Thoracic aorta (tissue), 2 donors: ENCODE data around the gene C19orf53. TPM values are rescaled to one million over a fixed set of nuclear protein-coding genes. Genes with fewer than 3 reads are reported as not detected.

ENCODE experiments used
- ATAC-seq: fragments of 150-250 bp; one replicate; pipeline ENCODE4 v1.8.0; 2017; ENCODE audit warnings: low read depth; ENCODE audit not compliant: insufficient number of reproducible peaks, low FRiP score
- DNase-seq: peaks from one replicate; pipeline ENCODE4 v3.0.0-alpha.2; 2020; ENCODE audit warnings: low spot score
- H3K27ac ChIP-seq, 2 donors: fragments of 200-600 bp; sonication (generic); 1 replicate in 1 of 2; 2 replicates in 1 of 2; pipeline ENCODE4 v1.5.1; 2016; ENCODE audit warnings: mild to moderate bottlenecking in 2 of 2, moderate library complexity in 2 of 2
- H3K27me3 ChIP-seq: fragments of 200-600 bp; sonication (generic); replicated peaks from 2 replicates; pipeline ENCODE4 v1.6.0; 2016; ENCODE audit warnings: mild to moderate bottlenecking; ENCODE audit not compliant: insufficient read depth
- H3K36me3 ChIP-seq: fragments of 200-600 bp; sonication (generic); one replicate; pipeline ENCODE4 v1.5.1; 2016
- H3K4me1 ChIP-seq, 2 donors: fragments of 200-600 bp; sonication (generic); 1 replicate in 1 of 2; 2 replicates in 1 of 2; pipeline versions ENCODE4 v1.5.1 to v1.6.0; 2016; ENCODE audit warnings: low read depth in 2 of 2, mild to moderate bottlenecking in 1 of 2; ENCODE audit not compliant: control insufficient read depth in 1 of 2
- H3K4me3 ChIP-seq: fragments of 200-600 bp; sonication (generic); 2 replicates; pipeline ENCODE4 v1.5.1; 2016; ENCODE audit warnings: mild to moderate bottlenecking
- H3K9me3 ChIP-seq: fragments of 200-600 bp; sonication (generic); 2 replicates; pipeline ENCODE4 v1.5.1; 2016
- total RNA-seq, 2 donors: library from RNA; depleted of rRNA; stranded (reverse); fragments of >200 nt; gene quantifications; one replicate each; pipeline versions ENCODE4 v1.1.0 to v1.2.3, GENCODE V29; 2016
- TF ChIP-seq, protein P1 (sequence below): fragments of 200-600 bp; sonication (generic); IDR thresholded peaks from one replicate; pipeline ENCODE4 v1.5.1; 2019; ENCODE audit warnings: antibody characterized with exemption

The C19orf53 gene
- total RNA-seq, 2 donors from 2014 or later, result 114 to 128 TPM

GRCh38 chr19:13731147-13731964, 42.9 kb upstream of the C19orf53 start:
- TF ChIP-seq, protein P1, sequence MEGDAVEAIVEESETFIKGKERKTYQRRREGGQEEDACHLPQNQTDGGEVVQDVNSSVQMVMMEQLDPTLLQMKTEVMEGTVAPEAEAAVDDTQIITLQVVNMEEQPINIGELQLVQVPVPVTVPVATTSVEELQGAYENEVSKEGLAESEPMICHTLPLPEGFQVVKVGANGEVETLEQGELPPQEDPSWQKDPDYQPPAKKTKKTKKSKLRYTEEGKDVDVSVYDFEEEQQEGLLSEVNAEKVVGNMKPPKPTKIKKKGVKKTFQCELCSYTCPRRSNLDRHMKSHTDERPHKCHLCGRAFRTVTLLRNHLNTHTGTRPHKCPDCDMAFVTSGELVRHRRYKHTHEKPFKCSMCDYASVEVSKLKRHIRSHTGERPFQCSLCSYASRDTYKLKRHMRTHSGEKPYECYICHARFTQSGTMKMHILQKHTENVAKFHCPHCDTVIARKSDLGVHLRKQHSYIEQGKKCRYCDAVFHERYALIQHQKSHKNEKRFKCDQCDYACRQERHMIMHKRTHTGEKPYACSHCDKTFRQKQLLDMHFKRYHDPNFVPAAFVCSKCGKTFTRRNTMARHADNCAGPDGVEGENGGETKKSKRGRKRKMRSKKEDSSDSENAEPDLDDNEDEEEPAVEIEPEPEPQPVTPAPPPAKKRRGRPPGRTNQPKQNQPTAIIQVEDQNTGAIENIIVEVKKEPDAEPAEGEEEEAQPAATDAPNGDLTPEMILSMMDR, result no peak
- peaks cover 29 to 44% of the 10 kb centered on the region in 2 donors for H3K4me1 ChIP-seq
- peak; percentile 84 for ATAC-seq
- no peaks in the 10 kb centered on the region for H3K9me3 ChIP-seq
- peak overlapping the region; percentile 76 for H3K4me3 ChIP-seq
- H3K36me3 ChIP-seq, result no peaks in the 10 kb centered on the region
- peak; percentile 81 for DNase-seq
- no peaks in the 10 kb centered on the region for H3K27me3 ChIP-seq
- peak overlapping the region; percentile 98 for H3K27ac ChIP-seq

GRCh38 chr19:13732337-13732736, 41.9 kb upstream of the C19orf53 start:
- peak overlapping the region in 1 of 2 donors; percentile 98 for H3K27ac ChIP-seq
- ATAC-seq, result no peak
- H3K4me1 ChIP-seq, result peaks cover 29 to 44% of the 10 kb centered on the region in 2 donors

DNA sequence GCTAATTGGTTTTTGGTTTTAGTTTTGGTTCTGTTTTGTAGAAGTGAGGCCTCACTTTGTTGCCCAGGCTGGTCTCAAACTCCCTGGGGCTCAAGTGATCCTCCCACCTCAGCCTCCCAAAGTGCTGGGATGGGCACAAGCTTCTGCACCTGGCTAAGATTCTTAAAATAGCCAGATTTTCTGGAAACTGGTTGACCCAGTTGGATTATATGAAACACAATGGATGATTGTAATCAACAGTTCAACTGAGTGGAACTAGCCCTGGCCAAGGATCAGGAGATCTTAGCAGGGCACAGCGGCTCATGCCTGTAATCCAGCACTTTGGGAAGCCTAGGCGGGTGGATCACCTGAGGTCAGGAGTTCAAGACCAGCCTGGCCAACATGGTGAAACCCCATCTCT, 39.5 kb upstream of the C19orf53 start:
- DNase-seq, result no peak
- H3K27ac ChIP-seq, result no peak overlapping the region
- H3K4me3 ChIP-seq, result no peak overlapping the region

More at GRCh38 chr19:13732337-13732736, 41.9 kb upstream of the C19orf53 start:
- DNase-seq, result no peak
- Histone ChIP-seq H3K9me3 (no peaks in the 10 kb centered on the region), H3K4me3 (peak overlapping the region; percentile 76), H3K27me3 (no peaks in the 10 kb centered on the region), H3K36me3 (no peaks in the 10 kb centered on the region)
- TF ChIP-seq, protein P1, result no peak

DNA sequence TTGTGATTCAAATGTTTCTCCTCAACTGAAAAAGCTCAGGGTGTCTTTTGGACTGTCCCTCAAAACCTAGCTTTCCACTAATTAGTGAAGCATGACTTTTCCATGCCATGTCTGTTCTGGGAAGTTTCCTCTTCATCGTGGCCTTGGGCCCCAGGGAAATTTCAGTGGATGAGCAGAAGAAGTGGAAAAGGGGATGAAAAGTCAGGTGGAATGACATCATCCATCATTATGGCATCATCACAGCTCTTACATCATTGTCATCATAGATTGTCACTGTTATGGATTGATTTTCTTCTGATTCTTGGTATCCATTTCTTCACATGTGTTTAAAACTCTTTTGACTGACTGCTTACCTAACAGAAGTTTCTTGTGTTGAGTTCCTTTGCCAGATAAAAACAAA, 36.2 kb upstream of the C19orf53 start:
- no peak overlapping the region for H3K27ac ChIP-seq
- TF ChIP-seq, protein P1, result no peak
- H3K4me3 ChIP-seq, result no peak overlapping the region
- H3K27me3 ChIP-seq, result no peaks in the 10 kb centered on the region
- ATAC-seq (no peak), DNase-seq (no peak)
- H3K9me3 ChIP-seq, result no peaks in the 10 kb centered on the region
- H3K4me1 ChIP-seq, result peaks cover 0 to 4% of the 10 kb centered on the region in 2 donors
- no peaks in the 10 kb centered on the region for H3K36me3 ChIP-seq

More for the DNA sequence above, 39.5 kb upstream of the C19orf53 start:
- Histone ChIP-seq H3K4me1 (peaks cover 15 to 26% of the 10 kb centered on the region in 2 donors), H3K9me3 (no peaks in the 10 kb centered on the region), H3K36me3 (no peaks in the 10 kb centered on the region), H3K27me3 (no peaks in the 10 kb centered on the region)
- ATAC-seq, result no peak
- TF ChIP-seq, protein P1, result no peak

GRCh38 chr19:13741893-13742292, 32.4 kb upstream of the C19orf53 start:
- Histone ChIP-seq H3K36me3 (no peaks in the 10 kb centered on the region), H3K4me3 (no peak overlapping the region), H3K4me1 (no peaks in the 10 kb centered on the region), H3K9me3 (no peaks in the 10 kb centered on the region), H3K27me3 (no peaks in the 10 kb centered on the region), H3K27ac (no peak overlapping the region)
- no peak for ATAC-seq
- DNase-seq, result no peak
- TF ChIP-seq, protein P1, result no peak
